HG02943 (cell line): ENCODE data around the gene CHCHD3.
"Not testable (repeated sequence)": the region's sequence is repeated elsewhere in the genome, so short reads cannot be mapped to it uniquely, and the experiment has no call there.

Source experiments
- ATAC-seq: cut with Tn5 transposase; IDR thresholded peaks from one replicate; pipeline ENCODE4 v1.9.1; 2021; ENCODE audit warnings: mild to moderate bottlenecking, low read depth, moderate library complexity; ENCODE audit not compliant: unreplicated experiment

The CHCHD3 gene

DNA sequence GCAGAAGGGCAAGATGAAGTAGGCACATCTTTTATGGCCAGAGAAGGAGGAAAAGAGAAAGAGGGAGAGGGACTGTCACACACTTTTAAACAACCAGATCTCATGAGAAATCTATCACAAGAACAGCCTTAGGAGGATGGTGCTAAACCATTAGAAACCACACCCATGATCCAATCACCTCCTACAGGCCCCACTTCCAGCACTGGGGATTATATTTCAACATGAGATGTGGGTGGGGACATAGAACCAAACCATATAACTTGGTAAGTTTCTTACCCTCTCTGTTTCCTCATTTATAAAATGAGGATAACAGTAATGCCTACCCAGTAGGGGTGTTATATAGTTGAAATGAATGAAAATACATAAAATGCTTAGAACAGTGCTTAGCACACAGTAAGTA is 66.0 kb downstream of the CHCHD3 start:
- ATAC-seq: no peak

- ATAC-seq: no peak
Measured at GRCh38 chr7:133011746-133012145, 70.1 kb downstream of the CHCHD3 start.

GRCh38 chr7:133009426-133010252 is 72.3 kb downstream of the CHCHD3 start:
- no peak for ATAC-seq

GRCh38 chr7:133007961-133008360 is 73.9 kb downstream of the CHCHD3 start:
- no peak for ATAC-seq

- ATAC-seq: no peak
Measured at GRCh38 chr7:133003052-133003910, 78.6 kb downstream of the CHCHD3 start.

- ATAC-seq: no peak
Measured at GRCh38 chr7:133001727-133002126, 80.2 kb downstream of the CHCHD3 start.

DNA sequence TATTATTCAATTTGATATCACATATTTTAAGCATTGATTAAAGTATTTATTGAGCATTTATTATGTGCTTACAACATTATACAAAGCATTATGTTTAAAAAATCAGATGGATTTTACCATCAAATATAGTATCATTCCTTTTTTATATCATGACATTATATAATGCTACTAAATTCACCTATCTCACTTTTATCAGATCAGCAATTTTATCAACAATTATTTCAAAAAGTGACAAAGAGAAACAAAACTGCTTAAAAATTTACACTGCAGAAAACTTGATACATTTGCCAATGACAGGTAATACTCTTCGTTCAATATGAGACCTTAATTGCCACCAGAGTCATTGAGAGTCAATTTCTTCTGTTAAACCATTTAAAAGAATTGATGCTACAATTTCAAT is 82.0 kb downstream of the CHCHD3 start:
- no peak for ATAC-seq

GRCh38 chr7:132998763-132999162 is 83.1 kb downstream of the CHCHD3 start:
- no peak for ATAC-seq

DNA sequence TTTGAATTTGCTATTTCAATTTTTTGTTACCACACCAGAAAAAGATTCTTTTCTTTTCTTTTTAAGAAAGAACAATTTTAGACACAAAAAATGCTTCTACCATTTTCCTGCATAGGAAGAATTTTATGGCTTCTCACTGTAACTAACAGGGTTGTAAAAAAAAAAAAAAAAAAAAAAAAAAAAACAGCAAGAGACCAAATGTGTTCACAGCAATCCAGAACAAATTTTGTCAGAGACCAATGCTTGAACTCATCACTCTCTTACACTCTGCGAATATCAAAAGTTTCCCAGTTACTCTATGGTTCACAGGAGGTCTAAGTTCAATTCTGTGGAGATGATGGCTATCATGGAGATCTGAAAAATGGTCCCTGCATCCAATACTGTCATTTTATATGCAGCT is 84.4 kb downstream of the CHCHD3 start:
- ATAC-seq: no peak

DNA sequence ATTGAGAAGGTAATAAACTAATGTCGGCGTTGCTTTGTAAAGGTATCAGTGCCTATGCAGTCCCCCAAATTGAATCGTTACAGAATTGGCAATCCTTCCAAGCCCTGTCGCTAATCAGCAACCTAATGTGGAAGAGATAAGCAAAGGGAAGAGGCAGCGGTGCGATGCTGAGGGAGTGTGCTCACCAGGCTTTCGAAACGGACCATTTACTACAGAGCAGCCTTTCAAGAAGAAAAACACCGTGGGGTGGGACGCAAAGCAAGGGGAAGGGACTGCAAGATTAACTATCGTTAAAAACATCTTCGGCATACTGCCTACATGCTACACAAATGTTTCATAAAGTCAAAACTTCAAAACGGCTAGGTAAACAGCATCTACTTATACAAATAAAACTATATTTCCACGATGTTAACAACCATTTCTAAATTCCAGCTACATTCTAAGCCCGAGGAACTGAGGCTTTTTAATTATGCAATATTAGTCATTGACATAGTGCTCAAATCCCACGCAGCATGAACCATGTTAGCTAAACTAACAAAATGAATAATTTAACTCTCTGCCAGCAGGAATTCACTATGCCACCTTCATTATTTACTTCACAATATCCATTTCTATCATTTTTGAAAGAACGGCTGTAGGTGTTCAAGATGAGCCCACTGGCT is 85.2 kb downstream of the CHCHD3 start:
- ATAC-seq: no peak

GRCh38 chr7:132993377-132994013 is 88.4 kb downstream of the CHCHD3 start:
- no peak for ATAC-seq

DNA sequence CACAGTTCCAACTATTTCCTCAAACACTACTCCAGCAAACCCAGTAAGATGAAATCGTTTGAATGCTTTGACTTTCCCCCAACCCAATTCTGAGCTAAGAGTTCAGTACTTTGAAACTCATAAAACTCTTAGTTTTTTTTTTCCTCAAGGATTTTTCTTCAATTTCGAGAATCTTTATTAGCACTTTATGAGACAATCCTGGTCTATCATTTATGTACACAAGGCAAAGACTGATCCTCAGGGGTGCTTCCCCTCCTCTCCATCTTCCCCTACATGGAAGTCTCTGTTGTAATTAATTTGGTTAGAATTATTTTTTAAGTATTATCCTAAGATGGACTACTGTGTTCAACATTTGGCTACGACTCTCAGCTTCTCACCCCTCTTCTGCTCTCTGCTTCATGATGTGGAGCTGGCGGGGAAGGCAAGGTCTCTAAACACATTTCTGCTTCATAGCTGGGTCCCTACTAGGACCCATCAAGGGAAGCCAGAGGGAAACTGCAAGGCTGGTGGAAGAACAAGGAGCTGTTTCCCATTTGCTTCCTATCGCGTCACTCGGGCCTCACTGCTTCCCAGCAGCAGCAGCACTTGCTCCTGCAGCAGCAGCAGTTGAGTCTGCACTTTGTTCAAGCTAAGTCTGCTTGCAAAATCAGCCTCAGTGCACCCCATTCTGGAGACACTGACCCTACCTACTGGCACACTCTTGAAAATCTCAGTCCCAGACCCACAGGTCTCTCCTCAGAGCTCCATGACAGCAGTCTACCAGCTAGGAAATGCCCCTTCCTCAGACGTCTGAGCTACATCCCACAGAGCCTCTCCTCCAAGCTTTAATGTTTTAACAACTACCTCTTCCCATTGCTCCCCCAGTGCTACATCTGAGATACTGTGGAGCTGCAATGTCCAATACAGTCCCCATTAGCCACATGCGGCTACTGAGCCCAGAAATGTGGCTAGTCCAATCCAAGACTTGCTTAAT is 90.0 kb downstream of the CHCHD3 start:
- ATAC-seq: no peak

GRCh38 chr7:132988117-132988516 is 93.8 kb downstream of the CHCHD3 start:
- ATAC-seq: no peak

DNA sequence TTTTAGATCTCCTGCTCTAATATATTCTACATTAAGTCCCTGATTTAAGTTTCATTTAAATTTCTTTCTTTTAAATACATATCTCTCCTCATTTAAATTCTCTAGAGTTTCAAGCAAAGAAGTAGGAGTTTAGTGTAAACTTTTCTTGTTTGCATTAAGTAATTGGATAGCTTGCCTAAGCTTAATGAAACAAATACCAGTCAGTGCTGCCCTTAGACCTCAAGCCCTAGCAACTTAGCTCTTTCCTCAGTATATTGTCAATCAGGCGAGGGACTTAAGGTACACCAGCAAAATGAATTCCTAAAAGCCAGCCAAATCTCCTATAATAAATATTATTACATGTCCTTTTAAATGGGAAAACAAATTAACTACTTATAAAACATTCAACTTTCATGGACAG is 101.5 kb downstream of the CHCHD3 start:
- ATAC-seq: no peak

- ATAC-seq: no peak
Measured at GRCh38 chr7:132979524-132979923, 102.4 kb downstream of the CHCHD3 start.

DNA sequence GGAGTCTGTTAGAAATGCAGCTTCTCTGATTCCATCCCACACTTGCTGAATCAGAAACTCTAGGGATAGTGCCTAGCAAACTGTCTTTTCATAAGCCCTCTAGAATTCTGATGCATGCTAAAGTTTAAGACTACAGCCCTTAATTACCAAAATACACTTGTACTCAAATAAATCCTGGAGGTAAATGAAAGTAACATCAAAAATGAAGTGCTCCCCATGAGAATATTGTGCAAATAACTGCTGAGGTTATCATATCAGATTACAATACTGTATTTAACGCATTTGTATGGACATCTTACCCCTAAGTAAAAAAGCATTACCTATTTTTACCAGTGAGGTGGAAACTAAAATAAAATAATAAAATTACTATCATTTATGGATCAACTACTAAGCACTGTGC is 104.7 kb downstream of the CHCHD3 start:
- ATAC-seq: no peak

DNA sequence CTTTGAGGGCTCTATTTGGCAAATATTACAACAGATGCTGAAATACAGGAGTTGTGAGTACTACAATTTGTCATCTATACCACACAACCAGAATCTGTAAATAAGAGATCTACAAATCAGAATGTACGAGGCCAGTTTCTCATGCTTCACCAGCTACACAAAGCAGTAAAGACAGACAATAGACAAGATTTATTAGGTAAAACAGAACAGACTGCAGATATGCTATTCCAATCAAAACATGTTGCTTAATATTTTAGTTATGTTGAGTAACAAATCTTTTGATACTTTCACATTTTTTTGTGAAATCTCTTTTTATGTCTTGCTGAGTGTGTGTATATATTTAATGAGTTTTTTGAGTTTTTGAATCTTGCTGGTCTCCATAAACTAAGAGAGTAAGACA is 109.1 kb downstream of the CHCHD3 start:
- ATAC-seq: no peak

GRCh38 chr7:132970257-132970656 is 111.6 kb downstream of the CHCHD3 start:
- ATAC-seq: no peak

- ATAC-seq: no peak
Measured at GRCh38 chr7:132969520-132969919, 112.4 kb downstream of the CHCHD3 start.

DNA sequence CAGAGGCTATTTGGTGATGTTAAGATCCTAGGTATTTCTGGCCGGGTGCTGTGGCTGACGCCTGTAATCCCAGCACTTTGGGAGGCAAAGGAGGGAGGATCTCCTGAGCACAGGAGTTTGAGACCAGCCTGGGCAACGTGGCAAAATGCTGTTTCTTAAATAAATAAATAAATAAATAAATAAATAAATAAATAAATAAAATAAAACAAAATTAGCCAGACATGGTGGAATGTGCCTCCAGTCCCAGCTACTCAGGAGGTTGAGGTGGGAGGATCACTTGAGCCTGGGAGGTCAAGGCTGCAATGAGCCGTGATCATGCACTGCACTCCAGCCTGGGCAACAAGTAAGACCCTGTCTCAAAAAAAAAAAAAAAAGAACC is 114.4 kb downstream of the CHCHD3 start:
- not testable (repeated sequence) for ATAC-seq
